GM12874 (cell line): ENCODE data around the gene PLEKHA8.
A peak's percentile ranks its signal among the peaks of the same experiment; 100 is the strongest.

Experiments
- CTCF ChIP-seq: IDR thresholded peaks from 2 replicates; pipeline ENCODE4 v1.5.1; 2011; ENCODE audit warnings: low read depth, mild to moderate bottlenecking, control low read depth, low read length, moderate library complexity; ENCODE audit not compliant: insufficient read depth

PLEKHA8 gene

GRCh38 chr7:30155481-30155880 lies 127.3 kb downstream of the PLEKHA8 start:
- no peak for TF ChIP-seq CTCF

DNA sequence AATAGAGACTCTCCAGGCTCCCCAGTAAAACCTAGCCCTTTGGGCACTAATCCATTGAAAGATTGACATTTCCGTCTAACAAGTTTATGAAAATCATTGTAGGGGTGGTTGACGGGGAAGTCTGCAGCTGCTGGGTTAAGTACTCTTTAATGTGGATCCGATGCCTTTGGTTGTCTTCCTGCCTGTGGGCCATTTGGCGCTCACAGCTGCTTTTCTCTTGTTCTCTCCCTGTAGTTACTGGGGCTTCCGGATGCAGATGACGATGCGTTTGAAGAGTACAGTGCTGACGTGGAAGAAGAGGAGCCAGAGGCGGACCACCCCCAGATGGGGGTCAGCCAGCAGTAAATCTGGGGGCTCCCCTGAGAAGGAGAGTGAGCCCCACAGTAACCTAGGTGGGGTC lies 129.0 kb downstream of the PLEKHA8 start:
- no peak for TF ChIP-seq CTCF

DNA sequence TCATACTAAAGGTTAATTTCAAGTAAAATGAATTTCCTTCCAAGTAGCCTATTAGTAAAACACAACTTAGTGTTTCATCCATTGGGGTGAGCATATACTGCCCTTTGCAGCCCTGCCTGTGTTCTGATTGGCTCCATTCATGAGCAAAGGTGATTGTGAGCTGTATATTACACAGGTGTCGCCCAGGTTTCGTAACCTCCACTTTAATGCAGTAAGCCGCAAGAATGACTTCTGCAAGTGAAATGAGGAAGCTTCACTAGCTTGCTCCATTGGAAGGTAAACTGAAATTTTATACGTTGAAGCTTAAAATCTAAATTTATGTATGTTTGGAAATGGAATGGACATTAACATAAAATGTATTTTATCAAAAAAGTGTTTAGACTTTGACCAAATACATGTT lies 131.0 kb downstream of the PLEKHA8 start:
- TF ChIP-seq CTCF, result no peak

GRCh38 chr7:30159698-30160143 lies 131.5 kb downstream of the PLEKHA8 start:
- peak; percentile 20; the same call in 1 of the 2 replicates for TF ChIP-seq CTCF

- TF ChIP-seq CTCF, result no peak
Observed at GRCh38 chr7:30160329-30160728, 132.1 kb downstream of the PLEKHA8 start.

- TF ChIP-seq CTCF, result no peak
Observed at GRCh38 chr7:30162133-30162532, 133.9 kb downstream of the PLEKHA8 start.

GRCh38 chr7:30162622-30163124 lies 134.5 kb downstream of the PLEKHA8 start:
- no peak for TF ChIP-seq CTCF
